Measurements from ENCODE around the gene RFTN1.

RFTN1 gene

GRCh38 chr3:16335333-16335732 is 178.2 kb downstream of the RFTN1 start:
- DNase-seq (ENCODE audit: insufficient read length, low spot score), result no peak
- FAIRE-seq, result no peak

GRCh38 chr3:16334909-16335308 is 178.6 kb downstream of the RFTN1 start:
- DNase-seq (ENCODE audit: insufficient read length, low spot score) (no peak), FAIRE-seq (no peak)
- TF ChIP-seq CTCF (IDR thresholded peaks at IDR 0.05; ENCODE audit: insufficient read depth, missing control alignments), result no peak

More at GRCh38 chr3:16335333-16335732, 178.2 kb downstream of the RFTN1 start:
- TF ChIP-seq CTCF (IDR thresholded peaks at IDR 0.05; ENCODE audit: insufficient read depth, missing control alignments), result no peak

GRCh38 chr3:16332904-16333426 is 180.5 kb downstream of the RFTN1 start:
- no peak for DNase-seq (ENCODE audit: insufficient read length, low spot score)
- no peak for FAIRE-seq
- no peak for TF ChIP-seq CTCF (IDR thresholded peaks at IDR 0.05; ENCODE audit: insufficient read depth, missing control alignments)

GRCh38 chr3:16331319-16331883 is 182.1 kb downstream of the RFTN1 start:
- no peak for TF ChIP-seq CTCF (IDR thresholded peaks at IDR 0.05; ENCODE audit: insufficient read depth, missing control alignments)
- FAIRE-seq, result no peak

GRCh38 chr3:16330351-16330750 is 183.1 kb downstream of the RFTN1 start:
- DNase-seq (ENCODE audit: insufficient read length, low spot score) (no peak), FAIRE-seq (no peak)
- no peak for TF ChIP-seq CTCF (IDR thresholded peaks at IDR 0.05; ENCODE audit: insufficient read depth, missing control alignments)

More at GRCh38 chr3:16331319-16331883, 182.1 kb downstream of the RFTN1 start:
- DNase-seq (ENCODE audit: insufficient read length, low spot score), result no peak

GRCh38 chr3:16329826-16330129 is 183.7 kb downstream of the RFTN1 start:
- FAIRE-seq, result no peak
- no peak for TF ChIP-seq CTCF (IDR thresholded peaks at IDR 0.05; ENCODE audit: insufficient read depth, missing control alignments)

GRCh38 chr3:16329036-16329825 is 184.3 kb downstream of the RFTN1 start:
- FAIRE-seq, result no peak
- no peak for TF ChIP-seq CTCF (IDR thresholded peaks at IDR 0.05; ENCODE audit: insufficient read depth, missing control alignments)
- no peak for DNase-seq (ENCODE audit: insufficient read length, low spot score)

More at GRCh38 chr3:16329826-16330129, 183.7 kb downstream of the RFTN1 start:
- DNase-seq (ENCODE audit: insufficient read length, low spot score), result no peak
